ENCODE measurements around the gene FOXN3.

Gene FOXN3

GRCh38 chr14:89307409-89307808, 109.6 kb downstream of the FOXN3 start:
- TF ChIP-seq POLR2A (IDR thresholded peaks at IDR 0.05; ENCODE audit: extremely low read depth, insufficient read length) (no peak), MYC (IDR thresholded peaks at IDR 0.05; ENCODE audit: low read depth, low read length) (no peak), CTCF (IDR thresholded peaks at IDR 0.05; ENCODE audit: low read depth, low read length) (no peak)
- TF ChIP-seq, protein P1, sequence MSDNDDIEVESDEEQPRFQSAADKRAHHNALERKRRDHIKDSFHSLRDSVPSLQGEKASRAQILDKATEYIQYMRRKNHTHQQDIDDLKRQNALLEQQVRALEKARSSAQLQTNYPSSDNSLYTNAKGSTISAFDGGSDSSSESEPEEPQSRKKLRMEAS (IDR thresholded peaks at IDR 0.05; ENCODE audit: low read depth, low read length): no peak
- H3K4me3 ChIP-seq (ENCODE audit: low read depth, low read length): no peak overlapping the region
- no peak for DNase-seq (ENCODE audit: low read depth)

DNA sequence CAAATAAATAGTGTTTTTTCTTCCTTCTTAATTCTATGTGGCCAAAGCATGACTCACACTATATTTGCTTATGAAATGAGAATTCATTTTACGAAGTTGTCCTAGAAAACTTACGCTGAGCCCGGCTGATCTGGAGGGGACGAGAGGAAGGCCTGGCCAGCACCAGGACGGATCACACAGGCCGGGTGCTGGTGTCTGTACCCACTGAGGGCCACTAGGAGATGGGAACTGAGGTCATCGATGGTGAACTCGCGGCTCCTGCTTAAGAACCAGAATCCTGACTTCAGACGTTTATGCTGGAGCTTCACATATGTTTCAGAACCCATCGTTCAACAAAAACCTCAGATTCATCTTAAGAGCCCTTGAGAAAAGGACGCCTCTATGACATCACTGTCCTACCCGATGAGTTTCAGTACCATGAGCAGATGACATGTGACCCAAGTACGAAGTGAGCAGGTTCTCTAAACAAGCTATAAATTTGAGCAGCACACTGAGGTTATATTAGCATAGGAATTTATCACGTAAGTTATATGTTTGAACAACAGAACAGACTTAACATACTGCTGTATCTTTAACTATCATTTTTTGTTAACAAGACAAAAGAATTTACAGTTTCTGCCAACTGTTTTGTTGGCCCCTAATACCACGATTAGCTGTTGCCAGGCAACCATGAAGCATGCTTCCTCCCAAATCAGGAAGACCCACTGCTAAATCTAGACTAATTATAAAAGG, 111.9 kb downstream of the FOXN3 start:
- DNase-seq (ENCODE audit: low read depth): peak; percentile 30

GRCh38 chr14:89304561-89304960, 112.5 kb downstream of the FOXN3 start:
- DNase-seq (ENCODE audit: low read depth): no peak
- peak overlapping the region; percentile 48 for H3K4me3 ChIP-seq (ENCODE audit: low read depth, low read length)
- no peak for TF ChIP-seq CTCF (IDR thresholded peaks at IDR 0.05; ENCODE audit: low read depth, low read length)
- TF ChIP-seq, protein P1 (IDR thresholded peaks at IDR 0.05; ENCODE audit: low read depth, low read length): no peak
- no peak for TF ChIP-seq MYC (IDR thresholded peaks at IDR 0.05; ENCODE audit: low read depth, low read length)
- TF ChIP-seq POLR2A (IDR thresholded peaks at IDR 0.05; ENCODE audit: extremely low read depth, insufficient read length): no peak

More for the DNA sequence above, 111.9 kb downstream of the FOXN3 start:
- TF ChIP-seq, protein P1 (IDR thresholded peaks at IDR 0.05; ENCODE audit: low read depth, low read length): no peak
- TF ChIP-seq MYC (IDR thresholded peaks at IDR 0.05; ENCODE audit: low read depth, low read length) (no peak), CTCF (IDR thresholded peaks at IDR 0.05; ENCODE audit: low read depth, low read length) (no peak)
- peak overlapping the region; percentile 48 for H3K4me3 ChIP-seq (ENCODE audit: low read depth, low read length)

DNA sequence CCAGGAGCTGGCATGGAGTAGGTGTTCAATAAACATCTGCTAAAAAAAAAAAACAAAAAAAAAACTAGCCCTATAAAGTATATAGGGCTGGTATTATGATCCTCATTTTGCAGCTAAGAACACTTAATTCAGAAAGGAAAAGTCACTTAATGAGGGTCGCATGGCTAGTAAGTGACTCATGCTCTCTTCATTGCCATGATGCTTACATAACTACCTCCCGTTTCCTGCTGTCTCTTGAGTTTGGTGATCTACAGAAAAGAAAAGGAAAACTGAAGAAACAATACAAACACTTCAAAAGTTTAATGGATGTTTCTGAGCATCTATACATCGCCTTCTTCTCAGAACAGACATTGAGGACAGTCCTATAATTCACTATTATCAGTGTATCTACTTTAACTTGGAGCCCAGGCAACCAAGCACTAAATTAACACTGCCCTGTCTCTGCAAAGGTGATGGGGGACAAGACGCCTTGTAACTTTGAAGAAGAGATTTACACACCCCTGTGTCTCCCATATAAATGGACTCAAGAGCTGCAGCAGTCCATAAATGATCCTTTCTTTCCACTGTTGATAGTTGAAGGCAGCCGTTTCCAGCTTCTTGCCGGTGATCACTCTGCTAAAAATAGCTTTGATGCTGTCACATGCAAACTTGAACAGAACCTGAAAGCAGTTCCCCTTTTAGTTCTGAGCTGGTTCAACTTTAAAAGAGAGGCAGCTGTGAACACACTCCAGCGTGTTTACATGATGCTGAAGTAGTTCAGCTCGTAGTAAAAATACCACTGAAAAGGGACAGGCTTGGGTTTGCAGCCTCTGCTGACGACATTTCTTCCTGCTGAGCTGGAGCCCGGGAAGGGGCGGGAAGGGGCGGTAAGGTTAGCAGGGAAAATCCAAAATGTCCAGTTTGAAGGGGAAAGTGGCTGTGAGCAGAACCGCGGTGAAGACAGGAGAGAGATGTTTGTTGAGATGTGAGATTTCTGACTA, 113.3 kb downstream of the FOXN3 start:
- peak overlapping the region; percentile 48 for H3K4me3 ChIP-seq (ENCODE audit: low read depth, low read length)
- DNase-seq (ENCODE audit: low read depth): peak; percentile 88
- no peak for TF ChIP-seq POLR2A (IDR thresholded peaks at IDR 0.05; ENCODE audit: extremely low read depth, insufficient read length)
- peak; percentile 81 for TF ChIP-seq MYC (IDR thresholded peaks at IDR 0.05; ENCODE audit: low read depth, low read length)
- TF ChIP-seq, protein P1 (IDR thresholded peaks at IDR 0.05; ENCODE audit: low read depth, low read length): peak; percentile 83
- no peak for TF ChIP-seq CTCF (IDR thresholded peaks at IDR 0.05; ENCODE audit: low read depth, low read length)

- TF ChIP-seq MYC (IDR thresholded peaks at IDR 0.05; ENCODE audit: low read depth, low read length) (no peak), POLR2A (IDR thresholded peaks at IDR 0.05; ENCODE audit: extremely low read depth, insufficient read length) (no peak), CTCF (IDR thresholded peaks at IDR 0.05; ENCODE audit: low read depth, low read length) (no peak)
- TF ChIP-seq, protein P1 (IDR thresholded peaks at IDR 0.05; ENCODE audit: low read depth, low read length): no peak
- no peak overlapping the region for H3K4me3 ChIP-seq (ENCODE audit: low read depth, low read length)
- peak; percentile 16 for DNase-seq (ENCODE audit: low read depth)
These were observed 114.6 kb downstream of the FOXN3 start for GRCh38 chr14:89302396-89302950.
